ENCODE data around the gene S100P.
A peak's percentile ranks its signal among the peaks of the same experiment; 100 is the strongest.

S100P gene

DNA sequence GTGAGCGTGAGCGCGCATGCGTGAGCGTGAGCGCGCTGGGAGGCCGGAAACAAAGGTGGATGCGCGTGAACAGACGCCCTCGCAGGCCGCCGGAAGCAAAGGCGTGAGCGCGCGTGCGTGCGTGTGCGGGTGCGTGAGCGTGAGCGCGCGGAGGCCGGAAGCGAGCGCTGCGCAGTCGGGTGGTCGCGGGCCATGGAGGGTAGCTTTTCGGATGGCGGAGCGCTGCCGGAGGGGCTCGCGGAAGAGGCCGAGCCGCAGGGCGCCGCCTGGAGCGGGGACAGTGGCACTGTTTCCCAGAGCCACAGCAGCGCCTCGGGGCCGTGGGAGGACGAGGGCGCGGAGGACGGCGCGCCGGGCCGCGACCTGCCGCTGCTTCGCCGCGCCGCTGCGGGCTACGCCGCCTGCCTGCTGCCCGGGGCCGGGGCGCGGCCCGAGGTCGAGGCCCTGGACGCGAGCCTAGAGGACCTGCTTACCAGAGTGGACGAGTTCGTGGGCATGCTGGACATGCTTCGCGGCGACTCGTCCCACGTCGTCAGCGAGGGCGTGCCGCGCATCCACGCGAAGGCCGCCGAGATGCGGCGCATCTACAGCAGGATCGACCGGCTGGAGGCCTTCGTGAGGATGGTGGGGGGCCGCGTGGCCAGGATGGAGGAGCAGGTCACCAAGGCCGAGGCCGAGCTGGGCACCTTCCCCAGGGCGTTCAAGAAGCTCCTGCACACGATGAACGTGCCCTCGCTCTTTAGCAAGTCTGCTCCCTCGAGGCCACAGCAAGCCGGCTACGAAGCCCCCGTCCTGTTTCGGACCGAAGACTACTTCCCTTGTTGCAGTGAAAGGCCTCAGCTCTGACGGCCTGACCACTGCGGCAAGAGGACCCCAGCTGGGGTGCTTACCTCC is 22.6 kb downstream of the S100P start, which contains the start of gene BLOC1S4:
Gene BLOC1S4 (plus strand): TSS at position 157 of the 894 bp plus-strand sequence. CDS start 36 bp downstream, at position 193.
- Histone ChIP-seq H3K4me3 (ENCODE audit: low read length in 2 of 2) (peak within 1 kb of the TSS; percentile 56 to 91), H3K27ac (ENCODE audit: low read length) (peak within 1 kb of the TSS; percentile 75), H3K9me3 (ENCODE audit: control insufficient read depth in 2 of 2, low read length in 2 of 2) (no peaks in the 10 kb centered on the region), H3K36me3 (ENCODE audit: control insufficient read depth in 2 of 2, insufficient read depth in 2 of 2, low read length in 2 of 2) (no peaks in the 10 kb centered on the region), H3K9ac (ENCODE audit: low read length in 2 of 2) (peak within 1 kb of the TSS; percentile 82 to 83), H3K4me1 (ENCODE audit: control insufficient read depth, insufficient read depth, low read length) (peaks cover 17% of the 10 kb centered on the region), H3K27me3 (ENCODE audit: control insufficient read depth in 1 of 2, insufficient read depth in 2 of 2, low read length in 2 of 2) (no peaks in the 10 kb centered on the region)

DNA sequence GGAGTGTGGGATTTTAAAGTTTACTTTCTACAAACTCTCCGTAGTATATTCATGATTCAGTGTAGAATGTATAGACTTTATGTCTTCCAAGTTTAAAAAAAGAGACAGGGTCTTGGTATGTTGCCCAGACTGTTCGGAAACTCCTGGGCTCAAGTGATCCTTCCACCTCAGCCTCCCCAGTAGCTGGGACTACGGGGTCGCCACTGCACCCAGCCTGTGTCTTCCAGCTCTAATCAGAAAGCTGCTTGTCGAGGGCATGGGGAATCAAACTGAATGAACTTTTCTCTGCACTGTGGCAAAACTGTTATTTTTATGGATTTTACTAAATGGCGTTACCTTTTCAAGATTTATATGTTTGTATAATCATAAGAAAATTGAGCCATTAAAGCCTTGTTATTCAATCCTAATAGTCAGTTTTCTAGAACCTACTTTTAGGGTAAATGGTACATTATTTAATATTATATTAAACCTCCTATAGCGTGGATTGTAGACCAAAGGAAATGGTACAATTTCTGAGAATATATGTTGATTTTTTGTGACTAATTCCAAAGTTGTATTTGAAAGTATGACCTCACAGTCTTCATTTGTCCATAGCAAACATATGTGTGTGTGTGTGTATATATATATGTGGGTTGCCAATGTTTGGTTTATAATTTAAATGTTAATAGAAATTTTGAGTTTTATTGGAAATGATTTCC is 23.4 kb downstream of the S100P start:
- no peaks in the 10 kb centered on the region for H3K9me3 ChIP-seq (ENCODE audit: control insufficient read depth in 2 of 2, low read length in 2 of 2)

DNA sequence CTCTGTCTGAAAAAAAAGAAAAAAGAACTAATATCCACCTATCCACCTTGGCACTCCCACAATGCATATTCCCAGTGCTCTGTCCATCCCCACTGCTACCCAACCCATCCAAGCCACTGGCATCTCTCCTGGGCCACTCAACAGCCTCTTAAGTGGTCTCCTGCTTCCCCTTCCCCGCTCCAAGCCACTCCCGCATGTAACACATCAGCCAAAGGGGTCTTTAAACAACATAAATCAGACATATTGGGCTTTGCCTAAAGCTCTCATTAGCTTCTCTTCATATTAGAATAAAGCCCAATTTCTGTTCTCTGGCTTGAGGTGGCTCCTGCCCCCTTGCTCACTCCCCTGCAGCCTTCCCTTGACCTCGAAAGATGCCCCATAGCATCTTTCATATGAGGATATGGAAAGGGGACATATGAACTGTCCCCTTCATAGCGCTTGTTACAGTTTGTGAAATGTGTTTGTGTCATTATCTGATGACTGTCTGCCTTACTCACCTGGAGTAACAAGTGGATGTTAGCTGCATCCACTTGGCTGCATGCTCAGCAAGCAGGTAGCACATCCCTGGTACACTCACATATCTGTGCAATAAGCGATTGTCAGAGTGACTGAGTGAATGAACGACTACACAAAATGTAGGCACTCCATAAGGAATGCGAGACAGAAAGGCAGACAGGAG is 25.4 kb downstream of the S100P start:
- Histone ChIP-seq H3K27me3 (ENCODE audit: control insufficient read depth in 1 of 2, insufficient read depth in 2 of 2, low read length in 2 of 2) (no peaks in the 10 kb centered on the region), H3K9ac (ENCODE audit: low read length in 2 of 2) (no peak overlapping the region), H3K9me3 (ENCODE audit: control insufficient read depth in 2 of 2, low read length in 2 of 2) (no peaks in the 10 kb centered on the region), H3K27ac (ENCODE audit: low read length) (no peak overlapping the region), H3K4me1 (ENCODE audit: control insufficient read depth, insufficient read depth, low read length) (peaks cover 17% of the 10 kb centered on the region), H3K4me3 (ENCODE audit: low read length in 2 of 2) (no peak overlapping the region), H3K36me3 (ENCODE audit: control insufficient read depth in 2 of 2, insufficient read depth in 2 of 2, low read length in 2 of 2) (no peaks in the 10 kb centered on the region)

More for the DNA sequence above, 23.4 kb downstream of the S100P start:
- peak overlapping the region; percentile 56 to 91 for H3K4me3 ChIP-seq (ENCODE audit: low read length in 2 of 2)
- H3K36me3 ChIP-seq (ENCODE audit: control insufficient read depth in 2 of 2, insufficient read depth in 2 of 2, low read length in 2 of 2) = no peaks in the 10 kb centered on the region
- peak overlapping the region; percentile 75 for H3K27ac ChIP-seq (ENCODE audit: low read length)
- no peaks in the 10 kb centered on the region for H3K27me3 ChIP-seq (ENCODE audit: control insufficient read depth in 1 of 2, insufficient read depth in 2 of 2, low read length in 2 of 2)
- H3K9ac ChIP-seq (ENCODE audit: low read length in 2 of 2) = peak overlapping the region; percentile 82 to 83
- H3K4me1 ChIP-seq (ENCODE audit: control insufficient read depth, insufficient read depth, low read length) = peaks cover 17% of the 10 kb centered on the region

DNA sequence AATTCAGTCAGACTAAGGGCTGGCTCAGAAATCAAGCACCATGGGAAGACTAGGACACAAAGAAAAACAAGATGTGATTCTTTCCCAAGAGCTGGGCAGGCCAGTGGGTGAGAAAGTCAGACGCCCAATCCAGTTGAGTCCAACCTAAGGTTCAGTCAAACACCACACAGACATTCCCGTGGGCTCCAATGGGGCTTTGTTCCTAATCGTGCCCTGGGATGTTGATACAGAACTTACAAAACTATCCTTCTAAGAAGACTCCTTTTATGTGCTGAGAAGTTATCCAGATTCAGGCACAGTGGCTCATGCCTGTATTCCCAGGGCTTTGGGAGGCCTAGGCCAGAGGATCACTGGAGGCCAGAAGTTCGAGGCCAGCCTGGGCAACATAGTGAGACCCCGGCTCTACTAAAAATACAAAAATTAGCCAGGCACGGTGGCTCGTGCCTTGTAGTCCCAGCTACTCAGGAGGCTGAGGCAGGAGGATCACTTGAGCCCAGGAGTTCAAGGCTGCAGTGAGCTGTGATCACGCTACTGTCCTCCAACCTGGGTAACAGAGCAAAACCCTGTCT is 26.0 kb downstream of the S100P start:
- Histone ChIP-seq H3K27me3 (ENCODE audit: control insufficient read depth in 1 of 2, insufficient read depth in 2 of 2, low read length in 2 of 2) (no peaks in the 10 kb centered on the region), H3K4me1 (ENCODE audit: control insufficient read depth, insufficient read depth, low read length) (peaks cover 17% of the 10 kb centered on the region), H3K9ac (ENCODE audit: low read length in 2 of 2) (no peak overlapping the region), H3K9me3 (ENCODE audit: control insufficient read depth in 2 of 2, low read length in 2 of 2) (no peaks in the 10 kb centered on the region), H3K4me3 (ENCODE audit: low read length in 2 of 2) (no peak overlapping the region), H3K36me3 (ENCODE audit: control insufficient read depth in 2 of 2, insufficient read depth in 2 of 2, low read length in 2 of 2) (no peaks in the 10 kb centered on the region), H3K27ac (ENCODE audit: low read length) (no peak overlapping the region)

DNA sequence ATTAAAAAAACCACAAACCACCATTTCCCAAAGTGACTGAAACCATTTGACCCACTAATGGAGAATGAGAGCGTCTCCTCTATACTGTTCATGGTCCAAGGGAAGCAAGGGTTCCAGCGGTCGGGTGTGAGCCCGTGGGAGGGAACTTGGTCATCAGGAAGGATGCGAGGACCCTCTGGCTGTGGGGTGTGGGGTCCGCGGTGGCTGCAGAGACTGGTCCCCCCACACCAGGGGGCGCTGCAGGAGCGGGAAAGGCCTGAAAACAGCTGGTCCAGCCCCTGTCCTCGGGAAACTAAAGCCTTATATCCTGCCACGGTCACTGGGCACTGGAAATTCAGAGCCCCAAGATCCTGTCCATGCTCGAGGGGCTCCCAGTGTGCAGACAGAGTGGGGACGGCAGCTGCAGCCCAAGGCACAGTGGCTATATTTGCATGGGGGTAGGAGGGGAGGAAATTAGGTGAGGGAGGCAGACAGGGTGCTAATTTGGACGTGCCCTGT is 26.6 kb downstream of the S100P start:
- Histone ChIP-seq H3K4me3 (ENCODE audit: low read length in 2 of 2) (peak overlapping the region in 1 of 2 donors; percentile 54), H3K27ac (ENCODE audit: low read length) (no peak overlapping the region), H3K4me1 (ENCODE audit: control insufficient read depth, insufficient read depth, low read length) (peaks cover 17% of the 10 kb centered on the region), H3K27me3 (ENCODE audit: control insufficient read depth in 1 of 2, insufficient read depth in 2 of 2, low read length in 2 of 2) (no peaks in the 10 kb centered on the region), H3K9ac (ENCODE audit: low read length in 2 of 2) (peak overlapping the region in 1 of 2 donors; percentile 47), H3K9me3 (ENCODE audit: control insufficient read depth in 2 of 2, low read length in 2 of 2) (no peaks in the 10 kb centered on the region), H3K36me3 (ENCODE audit: control insufficient read depth in 2 of 2, insufficient read depth in 2 of 2, low read length in 2 of 2) (no peaks in the 10 kb centered on the region)

DNA sequence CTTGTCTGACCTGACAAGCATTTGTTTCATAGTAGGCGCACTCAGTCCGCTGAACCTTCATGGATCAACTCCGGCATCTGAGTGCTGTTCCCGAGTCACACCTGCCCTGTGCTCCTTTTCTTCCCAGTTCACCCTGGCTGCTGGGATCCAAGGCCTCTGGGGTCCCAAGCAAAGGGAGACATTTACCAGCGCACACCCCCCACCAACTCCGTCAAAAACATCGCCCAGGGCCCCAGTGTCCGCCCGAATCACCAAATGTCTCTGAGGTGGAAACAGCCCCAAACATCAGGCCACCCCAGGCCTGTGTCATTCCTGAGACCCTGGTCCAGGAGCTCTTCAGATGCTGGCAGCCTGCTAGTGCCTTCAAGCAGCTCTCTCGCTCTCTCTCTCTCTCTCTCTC is 27.4 kb downstream of the S100P start:
- no peaks in the 10 kb centered on the region for H3K36me3 ChIP-seq (ENCODE audit: control insufficient read depth in 2 of 2, insufficient read depth in 2 of 2, low read length in 2 of 2)
- H3K27ac ChIP-seq (ENCODE audit: low read length) = no peak overlapping the region
- H3K4me1 ChIP-seq (ENCODE audit: control insufficient read depth, insufficient read depth, low read length) = peaks cover 19% of the 10 kb centered on the region
- no peak overlapping the region for H3K4me3 ChIP-seq (ENCODE audit: low read length in 2 of 2)
- H3K9me3 ChIP-seq (ENCODE audit: control insufficient read depth in 2 of 2, low read length in 2 of 2) = no peaks in the 10 kb centered on the region
- no peaks in the 10 kb centered on the region for H3K27me3 ChIP-seq (ENCODE audit: control insufficient read depth in 1 of 2, insufficient read depth in 2 of 2, low read length in 2 of 2)
- no peak overlapping the region for H3K9ac ChIP-seq (ENCODE audit: low read length in 2 of 2)

DNA sequence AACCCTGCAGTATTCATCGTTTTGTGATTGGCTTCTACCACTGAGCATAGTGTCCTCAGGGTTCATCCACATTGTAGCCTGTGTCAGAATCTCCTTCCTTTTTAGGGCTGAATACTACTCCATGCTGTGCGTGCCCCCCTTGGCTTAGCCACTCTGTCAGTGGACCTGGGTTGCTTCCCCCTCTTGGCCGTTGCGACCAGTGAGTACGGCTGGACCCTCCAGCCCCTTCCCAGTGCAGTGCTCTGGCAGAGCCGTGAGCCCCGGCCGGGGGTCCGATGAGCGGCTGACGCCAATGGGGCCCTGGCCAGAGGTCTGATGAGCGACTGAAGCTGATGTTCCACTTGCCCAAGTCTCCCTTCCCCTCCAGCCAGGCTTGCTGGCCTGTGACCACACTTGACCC is 29.2 kb downstream of the S100P start:
- no peaks in the 10 kb centered on the region for H3K27me3 ChIP-seq (ENCODE audit: control insufficient read depth in 1 of 2, insufficient read depth in 2 of 2, low read length in 2 of 2)

DNA sequence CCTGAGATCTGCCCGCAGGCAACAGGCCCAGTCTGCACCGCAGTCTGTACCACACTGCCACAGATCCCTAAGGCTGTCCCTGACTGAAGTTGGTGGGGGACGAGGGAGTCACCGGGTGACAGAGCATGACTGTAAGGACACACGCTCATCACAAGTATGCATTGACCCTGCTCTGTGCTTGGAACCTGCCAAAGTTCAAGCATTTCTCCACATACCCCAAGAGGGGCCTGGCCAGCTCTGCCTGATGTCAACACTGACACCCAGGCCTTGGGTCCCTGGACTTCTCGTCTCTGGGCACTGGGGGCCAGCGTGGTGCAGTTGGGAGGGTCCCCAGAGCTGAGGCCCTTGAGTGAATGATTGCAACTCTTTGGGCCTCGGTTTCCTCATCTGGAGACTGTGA is 30.2 kb downstream of the S100P start:
- no peak overlapping the region for H3K27ac ChIP-seq (ENCODE audit: low read length)

More for the DNA sequence above, 29.2 kb downstream of the S100P start:
- Histone ChIP-seq H3K9ac (ENCODE audit: low read length in 2 of 2) (no peak overlapping the region), H3K9me3 (ENCODE audit: control insufficient read depth in 2 of 2, low read length in 2 of 2) (no peaks in the 10 kb centered on the region), H3K36me3 (ENCODE audit: control insufficient read depth in 2 of 2, insufficient read depth in 2 of 2, low read length in 2 of 2) (no peaks in the 10 kb centered on the region), H3K4me3 (ENCODE audit: low read length in 2 of 2) (no peak overlapping the region), H3K4me1 (ENCODE audit: control insufficient read depth, insufficient read depth, low read length) (peaks cover 18% of the 10 kb centered on the region), H3K27ac (ENCODE audit: low read length) (no peak overlapping the region)

DNA sequence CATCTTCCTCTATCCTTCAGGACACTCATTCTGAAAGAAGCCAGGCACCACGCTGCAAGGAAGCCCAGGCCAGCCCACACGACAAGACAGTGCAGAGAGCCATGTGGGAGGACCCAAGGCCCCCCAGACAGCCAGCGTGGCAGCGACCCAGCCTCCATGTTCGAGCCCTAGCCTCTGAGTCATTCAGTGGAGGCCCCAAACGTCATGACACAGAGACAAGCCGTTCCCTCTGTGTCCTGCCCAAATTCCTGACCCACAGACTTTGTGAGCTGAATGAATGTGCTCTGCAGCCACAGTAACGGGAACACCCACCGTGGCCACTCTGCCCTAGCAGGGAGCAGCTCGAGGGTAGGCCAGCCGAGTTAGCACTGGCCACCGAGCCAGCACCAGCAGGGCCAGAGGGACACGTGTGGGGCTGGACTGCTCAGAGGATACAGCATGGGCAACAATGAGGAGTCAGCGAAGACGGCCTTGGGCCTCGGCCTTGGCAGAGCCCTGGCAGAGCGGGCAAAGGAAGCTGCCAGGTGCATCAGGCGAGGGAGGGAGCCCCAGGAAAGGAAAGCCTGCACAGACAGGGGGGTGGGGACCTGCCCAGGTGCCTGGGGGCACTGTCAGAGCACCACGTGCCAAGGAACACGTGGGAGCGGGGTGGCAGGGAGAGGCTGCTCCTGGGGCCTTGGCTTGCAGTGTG is 30.9 kb downstream of the S100P start:
- Histone ChIP-seq H3K9ac (ENCODE audit: low read length in 2 of 2) (no peak overlapping the region), H3K27me3 (ENCODE audit: control insufficient read depth in 1 of 2, insufficient read depth in 2 of 2, low read length in 2 of 2) (no peaks in the 10 kb centered on the region), H3K27ac (ENCODE audit: low read length) (no peak overlapping the region), H3K9me3 (ENCODE audit: control insufficient read depth in 2 of 2, low read length in 2 of 2) (no peaks in the 10 kb centered on the region), H3K36me3 (ENCODE audit: control insufficient read depth in 2 of 2, insufficient read depth in 2 of 2, low read length in 2 of 2) (no peaks in the 10 kb centered on the region), H3K4me3 (ENCODE audit: low read length in 2 of 2) (no peak overlapping the region), H3K4me1 (ENCODE audit: control insufficient read depth, insufficient read depth, low read length) (peaks cover 18% of the 10 kb centered on the region)

More for the DNA sequence above, 30.2 kb downstream of the S100P start:
- Histone ChIP-seq H3K4me1 (ENCODE audit: control insufficient read depth, insufficient read depth, low read length) (peaks cover 18% of the 10 kb centered on the region), H3K9ac (ENCODE audit: low read length in 2 of 2) (no peak overlapping the region), H3K9me3 (ENCODE audit: control insufficient read depth in 2 of 2, low read length in 2 of 2) (no peaks in the 10 kb centered on the region), H3K27me3 (ENCODE audit: control insufficient read depth in 1 of 2, insufficient read depth in 2 of 2, low read length in 2 of 2) (no peaks in the 10 kb centered on the region), H3K4me3 (ENCODE audit: low read length in 2 of 2) (no peak overlapping the region), H3K36me3 (ENCODE audit: control insufficient read depth in 2 of 2, insufficient read depth in 2 of 2, low read length in 2 of 2) (no peaks in the 10 kb centered on the region)
